Epithelial cell of alveolus of lung (primary cell): ENCODE results near the gene GABRR3. TPM values are rescaled to one million over a fixed set of nuclear protein-coding genes. Genes with fewer than 3 reads are reported as not detected.

Experiments used
- total RNA-seq: library from RNA; depleted of rRNA; stranded (reverse); fragments of >200 nt; gene quantifications from 2 replicates; pipeline ENCODE4 v1.2.1, GENCODE V29; 2015

Gene GABRR3
- not detected in 2 replicates for total RNA-seq

DNA sequence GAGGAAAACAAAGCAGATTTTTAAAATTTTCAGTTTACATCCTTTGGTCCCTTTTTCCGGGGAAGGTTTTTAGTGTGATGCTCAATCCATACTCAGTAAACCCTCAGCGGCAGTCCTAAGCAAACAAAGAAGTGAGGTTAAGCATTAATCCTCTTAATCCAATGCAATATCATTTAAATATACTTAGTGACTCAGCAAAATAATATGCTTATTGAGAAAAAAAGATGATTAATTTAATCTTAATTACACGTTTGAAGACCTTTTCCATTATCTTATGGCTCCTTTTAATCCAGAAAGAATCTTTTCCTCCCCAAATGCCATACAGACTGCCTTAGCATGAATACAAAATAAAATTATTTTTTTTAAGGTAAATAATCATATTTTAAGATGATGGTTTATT, at the start of gene GABRR3:
Gene GABRR3, minus strand, starts transcription at position 108 of the 400 bp plus-strand sequence. CDS start 328 bp downstream, outside the sequence.

GRCh38 chr3:97971679-97972567, 63.2 kb downstream of the GABRR3 start, which contains the start of gene RIOX2:
Gene RIOX2, minus strand, starts transcription at chr3:97972431. Its CDS starts 4,838 bp downstream, at chr3:97967593.

Other genes starting within 250 kb of the GABRR3 start
- 8.4 and 46.9 TPM in 2 replicates for gene CRYBG3, start 213.3 kb downstream of the GABRR3 start, total RNA-seq
- 26.9 and 46.5 TPM in 2 replicates for gene RIOX2, start 62.9 kb downstream of the GABRR3 start, total RNA-seq
- gene OR5AC2, start 51.9 kb upstream of the GABRR3 start, total RNA-seq: not detected in 2 replicates
- not detected in 2 replicates for gene OR5H1, start 95.4 kb upstream of the GABRR3 start, total RNA-seq
- not detected in 2 replicates for gene OR5H14, start 112.2 kb upstream of the GABRR3 start, total RNA-seq
- gene OR5H15, start 131.4 kb upstream of the GABRR3 start, total RNA-seq: not detected in 2 replicates
- not detected in 2 replicates for gene OR5H6, start 228.9 kb upstream of the GABRR3 start, total RNA-seq
- not detected in 2 replicates for gene OR5H2, start 247.2 kb upstream of the GABRR3 start, total RNA-seq